PFSK-1 (cell line): Measurements from ENCODE around the gene MARCHF7.

ENCODE experiments used
- FOXP2 ChIP-seq: optimal IDR thresholded peaks from 2 replicates; pipeline ENCODE3; 2011; ENCODE audit warnings: borderline replicate concordance, control low read depth, inconsistent platforms; ENCODE audit not compliant: insufficient read depth; ENCODE audit errors: extremely low read length, extremely low read depth
- POLR2AphosphoS5 ChIP-seq: IDR thresholded peaks from 2 replicates; pipeline ENCODE4 v1.6.1; 2012; ENCODE audit warnings: low read depth, mild to moderate bottlenecking, control low read depth, low read length, moderate library complexity
- REST ChIP-seq, 2 experiments: IDR thresholded peaks; 2 replicates each; pipeline versions ENCODE4 v1.6.1 to v1.8.0; 2011 to 2012; ENCODE audit warnings: low read depth in 2 of 2, low read length in 2 of 2, control low read depth in 1 of 2, inconsistent platforms in 1 of 2, mild to moderate bottlenecking in 1 of 2, moderate library complexity in 1 of 2; ENCODE audit not compliant: insufficient read depth in 1 of 2
- SIN3A ChIP-seq: IDR thresholded peaks from 2 replicates; pipeline ENCODE4 v1.6.1; 2012; ENCODE audit warnings: mild to moderate bottlenecking, low read length, moderate library complexity, borderline replicate concordance; ENCODE audit not compliant: insufficient read depth
- TAF1 ChIP-seq: IDR thresholded peaks from 2 replicates; pipeline ENCODE4 v1.6.1; 2012; ENCODE audit warnings: low read length, control low read depth, borderline replicate concordance; ENCODE audit not compliant: insufficient read depth

The MARCHF7 gene

GRCh38 chr2:159706385-159706980 is 5.8 kb upstream of the MARCHF7 start:
- no peak for TF ChIP-seq POLR2AphosphoS5
- no peak for TF ChIP-seq TAF1
- TF ChIP-seq REST (IDR thresholded peaks at IDR 0.05; ENCODE audit: insufficient read depth in 1 of 2, low read depth in 2 of 2, low read length in 2 of 2), result no peak
- no peak for TF ChIP-seq SIN3A
- no peak for TF ChIP-seq FOXP2

- no peak for TF ChIP-seq FOXP2
- TF ChIP-seq REST (IDR thresholded peaks at IDR 0.05; ENCODE audit: insufficient read depth in 1 of 2, low read depth in 2 of 2, low read length in 2 of 2), result no peak
- TF ChIP-seq POLR2AphosphoS5, result no peak
- TF ChIP-seq SIN3A, result no peak
- TF ChIP-seq TAF1, result no peak
These were observed 4.1 kb upstream of the MARCHF7 start for GRCh38 chr2:159708066-159708760.

- TF ChIP-seq SIN3A (no peak), REST (IDR thresholded peaks at IDR 0.05; ENCODE audit: insufficient read depth in 1 of 2, low read depth in 2 of 2, low read length in 2 of 2) (no peak), POLR2AphosphoS5 (no peak), FOXP2 (no peak), TAF1 (no peak)
These were observed 1.6 kb upstream of the MARCHF7 start for GRCh38 chr2:159710601-159711180.

GRCh38 chr2:159711562-159712142 is 654 bp upstream of the MARCHF7 start:
- TF ChIP-seq POLR2AphosphoS5, result no peak
- TF ChIP-seq FOXP2, result no peak
- TF ChIP-seq TAF1, result no peak
- TF ChIP-seq REST (IDR thresholded peaks at IDR 0.05; ENCODE audit: insufficient read depth in 1 of 2, low read depth in 2 of 2, low read length in 2 of 2), result no peak
- no peak for TF ChIP-seq SIN3A
